Activated naive CD4-positive, alpha-beta T cell treated with anti-CD3 and anti-CD28 coated beads, Interleukin-2, amount 10 ng/mL, durations not matched to agents 7 days and 5 days (primary cell): Measurements from ENCODE around the gene ADIPOQ.
"Not testable (repeated sequence)": the region's sequence is repeated elsewhere in the genome, so short reads cannot be mapped to it uniquely, and the experiment has no call there.

Experiments used
- CTCF ChIA-PET: fragments of 350-600 bp; sonication (Branson Sonifier 250); formaldehyde crosslinking; loops from one replicate; lab custom pipeline; 2021; ENCODE audit warnings: antibody characterized with exemption; lab: Charles Lee
- DNase-seq: peaks from one replicate; pipeline ENCODE4 v3.0.0-alpha.2; 2020
- H3K27ac Mint-ChIP-seq: one replicate; pipeline ENCODE4 v1.8.0; 2021; ENCODE audit warnings: mild to moderate bottlenecking, moderate library complexity, mixed read lengths
- H3K27me3 Mint-ChIP-seq: one replicate; pipeline ENCODE4 v1.8.0; 2021; ENCODE audit warnings: mild to moderate bottlenecking, mixed read lengths
- H3K36me3 Mint-ChIP-seq: one replicate; pipeline ENCODE4 v1.8.0; 2021; ENCODE audit warnings: mixed read lengths
- H3K4me1 Mint-ChIP-seq: one replicate; pipeline ENCODE4 v1.8.0; 2021; ENCODE audit warnings: mixed read lengths
- H3K4me3 Mint-ChIP-seq: one replicate; pipeline ENCODE4 v1.8.0; 2021; ENCODE audit warnings: mild to moderate bottlenecking, moderate library complexity, mixed read lengths
- H3K9me3 Mint-ChIP-seq: one replicate; pipeline ENCODE4 v1.8.0; 2021; ENCODE audit warnings: mixed read lengths

The ADIPOQ gene

GRCh38 chr3:186870421-186871201 lies 28.1 kb downstream of the ADIPOQ start:
- Mint-ChIP-seq H3K36me3 (peaks cover 18% of the 10 kb centered on the region), H3K4me3 (no peak overlapping the region), H3K27me3 (no peaks in the 10 kb centered on the region), H3K27ac (peak overlapping the region; percentile 76), H3K9me3 (peaks cover 11% of the 10 kb centered on the region), H3K4me1 (peaks cover 32% of the 10 kb centered on the region)
- CTCF ChIA-PET = no interaction called here
- DNase-seq = no peak

- Mint-ChIP-seq H3K9me3 (peaks cover 11% of the 10 kb centered on the region), H3K27me3 (no peaks in the 10 kb centered on the region), H3K27ac (peak overlapping the region; percentile 76), H3K4me1 (peaks cover 32% of the 10 kb centered on the region), H3K36me3 (peaks cover 18% of the 10 kb centered on the region), H3K4me3 (peak overlapping the region; percentile 1)
- CTCF ChIA-PET = interaction anchor here (1.8 kb wide), 1 partner anchor 22 kb away, joined by 5 read pairs; no protein-coding TSS in a partner anchor
- no peak for DNase-seq
Observed at GRCh38 chr3:186871403-186871924, 29.0 kb downstream of the ADIPOQ start.

GRCh38 chr3:186873796-186874195 lies 31.3 kb downstream of the ADIPOQ start:
- CTCF ChIA-PET, DNase-seq, H3K27ac Mint-ChIP-seq, H3K4me3 Mint-ChIP-seq, H3K27me3 Mint-ChIP-seq: not testable (repeated sequence)
- Mint-ChIP-seq H3K36me3 (peaks cover 18% of the 10 kb centered on the region), H3K9me3 (peaks cover 14% of the 10 kb centered on the region), H3K4me1 (peaks cover 32% of the 10 kb centered on the region)

GRCh38 chr3:186874216-186874615 lies 31.7 kb downstream of the ADIPOQ start:
- H3K27me3 Mint-ChIP-seq, H3K27ac Mint-ChIP-seq, CTCF ChIA-PET, DNase-seq, H3K4me3 Mint-ChIP-seq: not testable (repeated sequence)
- Mint-ChIP-seq H3K4me1 (peaks cover 32% of the 10 kb centered on the region), H3K9me3 (peaks cover 13% of the 10 kb centered on the region), H3K36me3 (peaks cover 18% of the 10 kb centered on the region)

GRCh38 chr3:186874841-186875240 lies 32.3 kb downstream of the ADIPOQ start:
- H3K27me3 Mint-ChIP-seq, H3K4me3 Mint-ChIP-seq, CTCF ChIA-PET, H3K27ac Mint-ChIP-seq, DNase-seq: not testable (repeated sequence)
- Mint-ChIP-seq H3K9me3 (peaks cover 12% of the 10 kb centered on the region), H3K36me3 (peaks cover 17% of the 10 kb centered on the region), H3K4me1 (peaks cover 32% of the 10 kb centered on the region)

GRCh38 chr3:186875708-186876107 lies 33.2 kb downstream of the ADIPOQ start:
- Mint-ChIP-seq H3K27ac (no peak overlapping the region), H3K4me1 (peaks cover 34% of the 10 kb centered on the region), H3K27me3 (no peaks in the 10 kb centered on the region), H3K36me3 (peaks cover 14% of the 10 kb centered on the region), H3K4me3 (no peak overlapping the region), H3K9me3 (peaks cover 8% of the 10 kb centered on the region)
- CTCF ChIA-PET = no interaction called here
- DNase-seq = no peak

GRCh38 chr3:186879781-186880180 lies 37.3 kb downstream of the ADIPOQ start:
- CTCF ChIA-PET = interaction anchor here (1.6 to 2.1 kb wide), 2 partner anchors 30 to 146 kb away, joined by 4 to 8 read pairs; no protein-coding TSS in a partner anchor
- Mint-ChIP-seq H3K27me3 (no peaks in the 10 kb centered on the region), H3K36me3 (peaks cover 1% of the 10 kb centered on the region), H3K4me3 (no peak overlapping the region), H3K9me3 (peaks cover 7% of the 10 kb centered on the region), H3K27ac (no peak overlapping the region), H3K4me1 (peaks cover 44% of the 10 kb centered on the region)
- no peak for DNase-seq

- Mint-ChIP-seq H3K4me3 (no peak overlapping the region), H3K36me3 (peaks cover 1% of the 10 kb centered on the region), H3K27me3 (no peaks in the 10 kb centered on the region), H3K27ac (peak overlapping the region; percentile 34), H3K4me1 (peaks cover 45% of the 10 kb centered on the region), H3K9me3 (peaks cover 7% of the 10 kb centered on the region)
- no peak for DNase-seq
- CTCF ChIA-PET = interaction anchor here (0.6 to 2.2 kb wide), 8 partner anchors 19 to 285 kb away, joined by 3 to 10 read pairs (median 4); partner anchors contain the start of genes RPL39L and ST6GAL1
Observed at GRCh38 chr3:186880406-186880805, 37.9 kb downstream of the ADIPOQ start.

- H3K9me3 Mint-ChIP-seq = peaks cover 4% of the 10 kb centered on the region
- peak overlapping the region; percentile 21 for H3K27ac Mint-ChIP-seq
- H3K4me3 Mint-ChIP-seq = no peak overlapping the region
- CTCF ChIA-PET = interaction anchor here (1.2 to 2.2 kb wide), 4 partner anchors 33 to 283 kb away, joined by 3 to 10 read pairs (median 6); partner anchors contain the start of gene ST6GAL1
- peaks cover 47% of the 10 kb centered on the region for H3K4me1 Mint-ChIP-seq
- H3K27me3 Mint-ChIP-seq = no peaks in the 10 kb centered on the region
- DNase-seq = no peak
- H3K36me3 Mint-ChIP-seq = peaks cover 1% of the 10 kb centered on the region
Observed at GRCh38 chr3:186882150-186882524, 39.6 kb downstream of the ADIPOQ start.

- Mint-ChIP-seq H3K4me1 (peaks cover 47% of the 10 kb centered on the region), H3K36me3 (peaks cover 1% of the 10 kb centered on the region), H3K9me3 (peaks cover 3% of the 10 kb centered on the region), H3K27me3 (no peaks in the 10 kb centered on the region), H3K27ac (peak overlapping the region; percentile 64), H3K4me3 (no peak overlapping the region)
- CTCF ChIA-PET = interaction anchor here (1.9 kb wide), 1 partner anchor 33 kb away, joined by 6 read pairs; no protein-coding TSS in a partner anchor
- peak; percentile 40 for DNase-seq
Observed at GRCh38 chr3:186882881-186883685, 40.6 kb downstream of the ADIPOQ start.

- Mint-ChIP-seq H3K4me3 (no peak overlapping the region), H3K9me3 (peaks cover 3% of the 10 kb centered on the region), H3K36me3 (peaks cover 1% of the 10 kb centered on the region), H3K4me1 (peaks cover 47% of the 10 kb centered on the region), H3K27ac (peak overlapping the region; percentile 61), H3K27me3 (no peaks in the 10 kb centered on the region)
- DNase-seq = no peak
- CTCF ChIA-PET = interaction anchor here (1.0 kb wide), 1 partner anchor 34 kb away, joined by 3 read pairs; no protein-coding TSS in a partner anchor
Observed at GRCh38 chr3:186883686-186884058, 41.2 kb downstream of the ADIPOQ start.

GRCh38 chr3:186884868-186885267 lies 42.4 kb downstream of the ADIPOQ start:
- H3K36me3 Mint-ChIP-seq, H3K9me3 Mint-ChIP-seq, CTCF ChIA-PET, DNase-seq, H3K27me3 Mint-ChIP-seq, H3K27ac Mint-ChIP-seq, H3K4me3 Mint-ChIP-seq: not testable (repeated sequence)
- peaks cover 38% of the 10 kb centered on the region for H3K4me1 Mint-ChIP-seq

- H3K27ac Mint-ChIP-seq = no peak overlapping the region
- H3K9me3 Mint-ChIP-seq = peaks cover 3% of the 10 kb centered on the region
- peaks cover 26% of the 10 kb centered on the region for H3K4me1 Mint-ChIP-seq
- peaks cover 10% of the 10 kb centered on the region for H3K27me3 Mint-ChIP-seq
- DNase-seq = no peak
- H3K36me3 Mint-ChIP-seq = no peaks in the 10 kb centered on the region
- no peak overlapping the region for H3K4me3 Mint-ChIP-seq
- CTCF ChIA-PET = no interaction called here
Observed at GRCh38 chr3:186886202-186886981, 43.9 kb downstream of the ADIPOQ start.
